NK-92 (cell line): Measurements from ENCODE around the gene VPS4A.

Experiments used
- DNase-seq: peaks from one replicate; lab custom pipeline; 2025; ENCODE audit not compliant: unreplicated experiment; lab: John Stamatoyannopoulos, UW

VPS4A gene

DNA sequence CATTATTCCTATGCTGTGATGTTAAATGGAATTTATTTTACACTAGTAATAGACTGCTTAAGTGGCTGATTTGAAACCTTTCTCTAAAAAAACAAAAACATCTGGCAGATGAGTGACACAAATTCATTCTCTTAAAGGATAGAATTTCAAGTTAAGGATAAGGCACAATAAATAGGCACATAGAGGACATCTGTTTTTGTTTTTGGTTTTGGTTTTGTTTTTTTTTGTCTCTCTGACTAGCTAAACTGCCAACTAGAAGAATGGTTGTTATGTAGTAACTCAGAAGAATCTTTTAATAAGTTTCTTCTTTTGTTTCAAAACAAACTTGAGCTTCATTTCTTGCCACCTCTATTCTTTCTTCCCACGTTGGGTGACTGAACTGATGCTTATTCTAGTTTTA lies 5.1 kb upstream of the VPS4A start:
- no peak for DNase-seq

DNA sequence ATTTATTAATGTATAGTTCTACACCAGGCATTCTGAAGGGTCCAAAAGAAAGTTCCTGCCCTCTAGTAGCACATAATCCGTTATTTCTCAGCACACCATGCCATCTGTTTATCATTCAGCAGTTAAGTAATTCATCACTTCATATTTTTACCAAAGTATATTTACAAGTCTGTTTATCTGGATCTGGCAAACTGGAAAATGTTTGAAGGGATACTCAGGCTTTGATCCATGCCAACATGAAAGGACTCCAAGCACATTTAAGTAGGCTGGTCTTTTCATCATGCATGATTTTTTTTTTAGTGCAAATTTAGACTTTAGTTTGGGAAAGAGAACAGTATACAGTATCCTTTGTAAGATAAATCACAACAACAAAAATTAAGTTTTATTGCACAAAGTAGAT lies 4.1 kb upstream of the VPS4A start:
- DNase-seq: no peak

DNA sequence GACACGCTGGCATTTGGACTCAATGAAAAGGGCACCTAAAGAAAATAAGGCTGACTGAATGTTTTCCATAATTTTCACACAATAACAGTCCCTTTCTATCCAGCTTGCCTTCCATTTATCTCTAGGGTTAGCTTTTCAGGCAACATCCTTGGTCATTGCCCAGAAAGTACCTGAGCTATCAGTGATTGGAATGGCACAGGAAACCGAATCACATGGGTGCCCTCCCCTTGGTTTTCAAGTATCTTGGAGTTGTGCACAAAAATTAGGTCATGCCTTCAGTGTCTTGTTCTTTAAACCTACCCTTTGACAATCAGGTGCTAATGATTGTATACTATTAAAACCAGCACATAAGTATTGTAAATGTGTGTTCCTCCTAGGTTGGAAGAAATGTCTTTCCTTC lies 3.3 kb upstream of the VPS4A start:
- no peak for DNase-seq

DNA sequence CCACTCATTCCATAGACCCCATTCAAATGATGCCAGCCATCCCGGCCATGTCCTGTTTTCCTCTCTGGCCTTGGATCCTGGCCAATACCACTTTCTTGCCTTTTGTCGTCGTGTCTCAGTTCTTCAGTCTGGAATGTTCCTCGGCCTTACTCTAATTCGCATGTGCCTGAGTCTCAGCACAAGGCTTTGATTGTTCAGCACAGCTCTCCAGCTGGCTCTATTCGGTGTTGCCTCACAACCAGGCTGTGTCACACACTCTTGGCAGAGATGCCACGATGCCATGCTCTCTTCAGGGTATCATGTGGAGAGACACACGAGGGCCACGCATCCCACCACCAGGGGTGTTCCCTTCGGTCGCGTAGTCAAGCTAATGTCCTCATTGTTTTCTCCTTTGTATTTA lies 1.8 kb upstream of the VPS4A start:
- DNase-seq: no peak

DNA sequence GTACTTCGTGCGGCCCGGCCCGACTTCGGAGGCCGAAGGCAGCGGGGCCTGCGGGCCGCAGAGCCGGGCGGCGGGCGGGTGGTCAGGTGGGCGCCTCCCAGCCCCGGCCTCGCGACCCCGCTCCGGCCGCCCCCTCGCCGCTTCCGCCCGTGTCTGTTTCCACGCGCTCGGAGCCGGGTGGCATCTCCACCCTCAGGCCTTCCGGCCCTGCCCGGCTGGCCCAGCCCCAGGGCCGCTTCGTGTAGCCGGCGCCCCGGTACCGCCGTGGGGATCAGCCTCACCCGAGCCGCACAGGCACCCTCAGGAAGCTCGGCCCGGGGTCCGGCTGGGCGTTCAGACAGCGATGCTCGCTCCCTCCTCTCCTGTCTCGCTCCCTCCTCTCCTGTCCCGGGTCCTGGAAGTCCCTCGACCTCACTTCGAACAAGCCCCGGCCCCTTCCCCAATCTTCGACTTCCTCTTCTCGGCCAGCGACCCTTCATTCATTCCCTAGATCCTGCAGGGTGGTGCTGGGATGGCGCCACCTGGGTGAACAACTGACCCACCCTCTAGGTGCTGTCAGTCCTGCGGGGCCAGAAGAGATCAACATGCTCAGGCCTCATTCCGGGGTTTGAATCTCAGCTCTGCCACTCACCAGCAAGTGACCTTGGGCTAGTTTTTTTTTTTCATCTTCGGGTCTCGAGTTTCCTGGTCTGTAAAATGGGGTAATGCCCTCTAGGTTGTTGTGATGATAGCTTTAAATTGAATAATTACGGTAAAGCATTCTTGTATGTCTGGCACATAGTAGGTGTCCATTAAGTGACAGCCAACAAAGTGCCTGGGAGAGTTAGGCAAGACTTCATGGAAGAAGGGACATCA lies 610 bp downstream of the VPS4A start:
- DNase-seq: no peak

- DNase-seq: no peak
Observed at GRCh38 chr16:69313469-69313868, 2.3 kb downstream of the VPS4A start.

DNA sequence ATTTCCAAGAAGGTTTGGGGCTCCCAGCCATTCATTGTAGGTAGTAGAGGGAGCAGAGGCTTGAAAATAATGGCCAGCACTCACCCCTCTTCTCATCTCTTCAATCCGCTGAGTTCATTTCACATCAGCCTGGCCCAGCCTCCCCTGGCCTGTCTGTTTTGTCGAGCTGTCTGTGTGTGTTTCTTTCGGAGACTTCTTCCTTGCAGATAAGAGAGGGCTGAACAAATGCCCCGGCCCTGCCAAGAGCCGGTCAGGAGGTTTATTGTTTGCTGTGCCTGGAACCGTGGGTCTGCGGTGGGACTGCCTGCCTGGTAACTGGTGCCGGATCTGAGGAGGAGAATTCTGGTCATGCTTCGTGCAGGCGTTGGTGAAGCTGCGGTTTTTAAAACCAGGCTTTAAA lies 3.4 kb downstream of the VPS4A start:
- DNase-seq: no peak

DNA sequence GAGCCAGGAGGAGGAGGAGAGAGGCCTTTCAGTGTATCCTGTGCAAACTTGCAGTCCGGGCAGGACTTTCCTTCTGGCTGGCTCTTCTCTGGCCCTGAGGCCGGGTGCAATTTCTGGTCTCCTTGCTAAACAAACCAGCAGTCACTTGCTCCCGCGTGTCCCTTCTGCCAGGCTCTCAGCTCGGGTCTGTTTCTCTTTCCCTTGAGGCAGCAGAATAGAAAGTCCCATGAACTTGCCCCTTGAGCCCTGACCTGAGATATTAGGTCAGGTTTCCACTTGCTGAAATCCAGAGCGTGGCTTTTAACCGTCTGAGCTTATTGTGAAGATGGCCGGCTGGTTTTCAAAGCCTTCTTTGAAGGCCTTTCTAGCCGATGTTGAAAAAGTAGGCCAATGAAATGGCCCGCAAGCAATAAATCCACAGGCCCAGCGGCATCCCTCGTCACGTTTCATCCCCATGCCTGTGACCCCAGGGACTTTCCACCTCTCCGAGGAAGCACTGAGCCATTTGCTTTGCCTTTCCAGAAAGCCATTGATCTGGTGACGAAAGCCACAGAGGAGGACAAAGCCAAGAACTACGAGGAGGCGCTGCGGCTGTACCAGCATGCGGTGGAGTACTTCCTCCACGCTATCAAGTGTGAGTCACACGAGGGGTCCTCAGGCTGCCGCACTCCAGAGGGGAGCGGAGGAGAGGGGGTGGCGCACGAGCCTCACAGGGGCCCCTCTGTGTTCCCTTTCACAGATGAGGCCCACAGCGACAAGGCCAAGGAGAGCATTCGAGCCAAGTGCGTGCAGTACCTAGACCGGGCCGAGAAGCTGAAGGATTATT lies 4.5 kb downstream of the VPS4A start:
- DNase-seq: no peak

GRCh38 chr16:69316595-69317034 lies 5.5 kb downstream of the VPS4A start:
- no peak for DNase-seq

GRCh38 chr16:69318177-69318910 lies 7.2 kb downstream of the VPS4A start:
- DNase-seq: no peak

GRCh38 chr16:69318911-69319289 lies 7.8 kb downstream of the VPS4A start:
- DNase-seq: no peak

GRCh38 chr16:69319381-69319780 lies 8.2 kb downstream of the VPS4A start:
- no peak for DNase-seq

GRCh38 chr16:69319826-69320739 lies 8.9 kb downstream of the VPS4A start:
- no peak for DNase-seq

DNA sequence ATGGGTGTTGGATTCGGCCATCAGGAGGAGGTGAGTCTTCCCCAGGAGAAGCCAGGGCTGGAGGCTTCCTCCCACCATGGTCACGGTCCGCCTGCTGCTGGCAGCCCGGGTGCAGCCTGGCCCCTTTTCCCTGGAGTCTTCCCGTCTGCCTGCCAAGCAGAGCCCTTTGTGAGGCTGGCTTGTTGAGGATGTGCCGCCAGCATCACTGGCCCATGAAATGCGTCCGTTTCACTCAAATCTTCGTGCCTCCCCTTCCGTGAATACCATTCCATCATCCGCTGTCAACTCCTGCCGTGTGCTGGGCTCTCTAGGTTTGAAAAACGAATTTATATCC lies 9.6 kb downstream of the VPS4A start:
- DNase-seq: no peak

GRCh38 chr16:69321080-69321479 lies 9.9 kb downstream of the VPS4A start:
- DNase-seq: no peak

DNA sequence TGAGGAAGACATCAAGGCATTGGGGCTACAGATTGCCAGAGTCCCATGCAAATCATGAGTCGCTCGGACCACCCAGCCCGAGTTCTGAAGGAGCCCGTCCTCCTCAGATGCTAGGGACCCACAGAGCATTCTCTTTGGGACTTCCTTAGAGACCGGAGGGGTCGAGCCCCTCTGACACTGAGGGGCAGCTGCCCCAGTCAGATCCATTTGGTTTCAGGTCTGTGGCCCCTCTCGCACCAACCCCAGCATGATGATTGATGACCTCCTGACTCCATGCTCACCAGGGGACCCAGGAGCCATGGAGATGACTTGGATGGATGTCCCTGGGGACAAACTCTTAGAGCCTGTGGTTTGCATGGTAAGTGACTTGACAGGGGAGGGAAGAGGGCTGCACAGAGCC lies 11.2 kb downstream of the VPS4A start:
- no peak for DNase-seq

GRCh38 chr16:69323415-69323814 lies 12.3 kb downstream of the VPS4A start:
- no peak for DNase-seq

- DNase-seq: no peak
Observed at GRCh38 chr16:69324013-69324531, 12.9 kb downstream of the VPS4A start.

GRCh38 chr16:69324585-69325253 lies 13.6 kb downstream of the VPS4A start:
- no peak for DNase-seq

GRCh38 chr16:69325784-69326171 lies 14.6 kb downstream of the VPS4A start:
- DNase-seq: no peak
